ENCODE measurements around the gene MGAT4B. TPM values are rescaled to one million over a fixed set of nuclear protein-coding genes. Genes with fewer than 3 reads are reported as not detected.

MGAT4B gene
- total RNA-seq, 1 donor from 2014 or later: 192 TPM

DNA sequence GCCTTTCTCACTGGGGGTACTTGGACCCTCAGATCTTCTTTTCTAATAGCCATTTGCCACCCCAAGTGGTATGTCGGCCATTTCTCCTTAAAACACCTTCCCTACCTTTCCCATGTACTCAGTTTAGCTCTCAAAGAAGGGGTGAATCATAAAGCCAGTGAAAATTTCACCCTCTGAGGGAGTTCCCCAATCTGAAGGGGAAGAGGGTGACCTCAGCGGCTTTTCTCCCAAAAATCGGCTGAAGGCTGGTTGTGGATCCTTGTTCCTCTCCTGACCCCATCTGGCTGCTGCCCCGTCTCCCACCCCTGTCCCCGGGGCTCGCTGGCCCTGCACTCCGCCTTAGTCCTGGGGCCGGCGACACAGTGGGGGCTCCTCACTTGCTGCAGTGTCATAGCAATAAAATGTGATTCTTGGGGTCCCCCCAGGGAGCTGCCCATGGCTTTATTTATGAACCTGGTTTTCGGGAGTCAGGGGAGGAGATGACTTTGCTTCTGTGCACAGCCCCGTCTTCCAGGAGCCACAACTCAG, 30.2 kb downstream of the MGAT4B start:
- DNase-seq (ENCODE audit: low spot score): no peak
- ATAC-seq: no peak

DNA sequence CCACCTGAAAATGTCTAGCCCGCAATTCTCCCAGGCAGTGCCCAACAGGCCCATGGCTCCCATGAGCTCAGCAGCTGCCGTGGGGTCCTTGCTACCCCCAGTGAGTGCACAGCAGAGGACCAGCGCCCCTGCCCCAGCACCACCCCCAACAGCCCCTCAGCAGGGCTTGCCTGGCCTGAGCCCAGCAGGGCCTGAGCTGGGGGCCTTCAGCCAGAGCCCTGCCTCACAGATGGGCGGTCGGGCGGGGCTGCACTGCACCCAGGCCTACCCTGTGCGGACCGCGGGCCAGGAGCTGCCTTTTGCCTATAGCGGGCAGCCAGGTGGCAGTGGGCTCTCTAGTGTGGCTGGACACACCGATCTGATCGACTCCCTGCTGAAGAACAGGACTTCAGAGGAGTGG, 32.2 kb downstream of the MGAT4B start:
- ATAC-seq (no peak), DNase-seq (ENCODE audit: low spot score) (no peak)

DNA sequence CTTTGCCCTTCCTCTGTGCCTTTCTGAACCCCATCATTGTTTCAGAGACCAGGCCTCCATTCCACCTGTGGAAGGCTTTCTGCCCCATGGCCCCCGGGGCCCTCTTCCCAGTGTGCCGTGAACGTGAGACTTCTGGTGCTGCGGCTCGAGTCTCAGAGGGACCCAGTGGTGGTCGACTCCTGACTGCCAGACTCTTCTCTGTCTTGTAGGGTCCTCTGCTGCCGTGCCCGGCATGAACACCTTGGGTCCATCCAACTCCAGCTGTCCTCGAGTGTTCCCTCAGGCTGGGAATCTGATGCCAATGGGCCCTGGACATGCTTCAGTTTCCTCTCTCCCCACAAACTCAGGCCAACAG, 33.0 kb downstream of the MGAT4B start:
- ATAC-seq (no peak), DNase-seq (ENCODE audit: low spot score) (no peak)

DNA sequence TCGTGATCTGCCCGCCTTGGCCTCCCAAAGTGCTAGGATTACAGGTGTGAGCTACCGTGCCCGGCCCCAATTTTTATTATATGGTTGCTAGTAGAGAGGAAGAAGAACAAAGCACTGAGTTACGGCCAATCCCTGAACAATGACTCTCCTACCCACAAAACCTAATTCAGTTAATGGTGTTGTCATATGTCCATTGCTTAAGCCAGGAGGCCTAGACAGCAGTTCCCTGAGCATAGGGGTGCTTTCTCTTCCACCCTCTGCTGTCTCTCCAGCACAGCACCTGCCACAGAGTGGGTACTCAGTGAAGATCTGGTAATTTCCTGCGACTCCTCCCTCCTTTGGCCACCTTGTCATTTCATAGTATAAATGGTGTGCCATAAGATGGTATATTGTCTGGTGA, 34.3 kb downstream of the MGAT4B start:
- DNase-seq (ENCODE audit: low spot score): no peak
- ATAC-seq: no peak

DNA sequence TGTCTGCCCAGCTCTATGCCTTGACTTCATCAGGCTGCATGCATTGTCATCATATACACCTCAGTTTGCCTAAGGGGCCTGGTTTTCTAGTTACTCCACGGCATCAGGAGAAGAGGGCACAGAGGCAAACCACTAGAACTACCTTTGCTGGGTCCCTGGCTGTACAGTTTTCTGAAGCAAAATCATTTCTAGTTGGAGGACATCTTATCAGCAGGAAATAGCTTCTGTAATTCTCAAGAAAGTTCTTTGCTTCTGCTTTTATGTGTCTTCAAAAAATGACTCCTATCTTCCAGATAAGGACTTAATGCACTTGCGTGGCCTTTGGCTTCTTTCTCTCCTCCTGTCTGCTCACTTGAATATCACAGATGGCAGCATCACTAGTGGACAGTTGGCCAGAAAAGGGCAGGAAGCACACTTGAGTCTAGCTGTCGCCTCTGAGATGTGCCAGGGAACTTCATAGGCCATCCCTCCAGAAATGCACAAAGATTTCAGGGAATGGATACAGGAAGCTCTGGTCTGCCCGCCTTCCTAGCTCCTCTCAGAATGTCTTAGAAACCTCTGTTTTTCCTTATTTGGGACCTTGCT, 35.3 kb downstream of the MGAT4B start:
- ATAC-seq (no peak), DNase-seq (ENCODE audit: low spot score) (no peak)

DNA sequence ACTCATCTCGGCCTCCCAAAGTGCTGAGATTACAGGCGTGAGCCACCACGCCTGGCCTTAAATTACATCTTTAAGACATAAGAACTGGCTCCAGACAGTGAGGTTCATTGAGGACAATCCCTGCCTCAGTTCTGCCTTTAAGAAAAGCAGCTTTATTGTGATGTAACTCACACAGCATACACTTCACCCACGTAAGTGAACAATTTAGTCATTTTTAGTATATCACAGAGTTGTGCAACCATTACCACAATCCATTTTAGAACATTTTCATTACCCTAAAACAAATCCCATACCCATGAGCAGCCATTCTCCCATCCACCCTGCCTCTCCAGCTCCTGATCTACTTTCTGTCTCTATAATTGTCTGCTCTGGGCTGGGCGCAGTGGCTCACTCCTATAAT, 36.9 kb downstream of the MGAT4B start:
- ATAC-seq (no peak), DNase-seq (ENCODE audit: low spot score) (no peak)

DNA sequence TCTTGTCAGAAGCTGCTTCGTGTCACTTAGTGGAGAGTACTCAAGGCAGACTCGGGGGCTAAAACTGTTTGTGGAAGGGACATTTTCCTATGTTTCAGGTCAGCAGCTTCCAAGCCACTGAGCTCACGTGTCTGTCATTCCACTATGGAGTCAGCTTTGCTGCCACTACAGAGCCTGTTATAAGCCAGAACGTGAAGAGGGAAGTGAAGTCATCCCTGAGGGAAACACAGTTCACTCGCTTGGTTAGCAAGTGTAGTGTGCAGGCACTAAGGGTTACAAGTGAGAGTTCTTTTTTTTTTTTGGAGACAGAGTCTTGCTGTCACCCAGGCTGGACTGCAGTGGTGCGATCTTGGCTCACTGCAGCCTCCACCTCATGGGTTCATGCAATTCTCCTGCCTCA, 37.4 kb downstream of the MGAT4B start:
- ATAC-seq (no peak), DNase-seq (ENCODE audit: low spot score) (no peak)

DNA sequence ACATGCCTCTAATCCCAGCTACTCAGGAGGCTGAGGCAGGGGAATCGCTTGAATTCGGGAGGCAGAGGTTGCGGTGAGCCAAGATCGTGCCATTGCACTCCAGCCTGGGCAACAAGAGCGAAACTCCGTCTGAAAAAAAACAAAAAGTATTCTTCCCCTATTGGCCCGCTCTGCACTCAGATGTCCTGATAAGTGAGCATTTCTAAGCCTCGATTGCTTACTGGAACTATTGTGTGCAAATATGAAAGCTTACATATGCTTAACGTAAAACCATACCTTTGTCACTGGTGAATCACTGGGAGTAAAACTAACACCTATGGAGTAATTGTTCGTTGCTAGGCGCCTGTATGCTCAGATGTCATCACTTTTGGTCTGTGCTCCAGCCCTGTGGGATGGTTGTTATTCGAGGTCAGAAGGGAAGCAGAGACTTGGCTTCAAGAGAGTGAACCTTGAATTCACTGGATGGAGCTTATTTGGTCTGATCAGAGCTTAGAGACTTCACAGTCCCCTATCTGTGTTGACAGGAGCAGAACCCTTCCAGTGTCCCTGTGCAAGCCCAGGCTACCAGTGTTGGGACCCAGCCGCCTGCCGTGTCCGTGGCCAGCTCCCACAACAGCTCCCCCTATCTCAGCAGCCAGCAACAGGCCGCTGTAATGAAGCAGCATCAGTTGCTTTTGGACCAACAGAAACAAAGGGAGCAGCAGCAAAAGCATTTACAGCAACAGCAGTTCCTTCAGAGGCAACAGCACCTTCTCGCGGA, 38.2 kb downstream of the MGAT4B start:
- DNase-seq (ENCODE audit: low spot score): no peak

DNA sequence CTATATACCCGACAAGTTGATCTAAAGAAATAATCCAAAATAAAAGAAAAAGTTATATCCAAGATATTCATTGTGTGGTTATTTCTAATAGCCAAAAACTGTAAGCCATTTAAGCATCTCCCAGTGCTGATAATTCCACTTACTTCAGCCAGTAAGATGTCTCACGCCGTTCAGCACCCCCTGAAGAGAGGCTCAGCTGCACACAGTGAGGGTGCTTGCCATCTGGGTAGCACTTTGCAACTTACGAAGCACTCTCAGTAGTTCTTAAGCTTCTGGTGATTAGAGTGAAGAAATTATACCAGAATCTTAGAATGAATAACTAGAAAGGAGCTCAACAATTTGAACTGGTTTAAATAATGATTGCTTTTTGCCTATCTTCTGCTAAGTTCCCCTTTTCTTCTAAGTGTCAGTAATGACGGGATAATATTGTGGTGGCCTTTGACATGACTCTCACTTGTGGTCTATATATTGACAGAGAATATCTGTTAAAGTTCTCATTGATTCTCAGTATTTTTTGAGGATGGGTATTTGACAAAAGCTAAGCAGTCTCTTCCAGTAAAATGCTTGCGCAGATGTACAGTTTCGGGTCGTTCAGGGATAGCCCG, 39.1 kb downstream of the MGAT4B start:
- DNase-seq (ENCODE audit: low spot score) (no peak), ATAC-seq (no peak)

More for the DNA sequence above, 38.2 kb downstream of the MGAT4B start:
- ATAC-seq: peak; percentile 18

DNA sequence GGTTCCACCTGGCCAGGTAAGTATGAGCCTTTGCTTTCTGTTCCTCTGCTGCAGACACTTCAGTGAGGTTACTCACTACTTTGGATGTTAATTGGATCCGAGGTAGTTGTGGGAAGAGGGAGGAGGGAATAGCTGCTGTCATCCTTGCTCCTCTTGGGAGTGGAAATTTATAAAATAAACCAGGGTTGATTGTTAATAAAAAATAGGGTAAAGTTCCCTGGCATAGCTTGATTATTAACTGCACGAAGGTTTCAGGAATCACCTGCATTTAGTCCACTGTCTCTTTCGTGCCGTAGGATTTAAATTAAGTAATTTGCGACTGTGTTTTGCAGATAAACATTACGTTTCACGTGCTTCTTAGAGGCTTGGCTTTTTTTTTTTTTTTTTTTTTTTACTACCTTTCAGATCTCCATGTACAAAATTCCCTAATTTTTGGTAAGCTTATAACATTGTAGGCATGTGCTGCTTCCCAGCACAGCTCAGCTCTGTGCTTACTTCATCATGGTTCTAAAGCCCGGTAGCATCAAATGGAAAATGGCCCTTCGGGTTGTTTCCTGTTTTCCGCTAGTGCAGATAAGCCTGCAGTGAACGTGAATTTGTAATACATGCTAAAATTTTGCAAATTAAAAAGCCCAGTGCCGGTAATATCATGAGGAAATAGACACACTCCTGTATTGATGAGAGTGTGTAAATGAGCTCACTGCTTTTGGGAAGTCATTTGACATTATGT, 39.8 kb downstream of the MGAT4B start:
- DNase-seq (ENCODE audit: low spot score): no peak
- ATAC-seq: peak; percentile 44

DNA sequence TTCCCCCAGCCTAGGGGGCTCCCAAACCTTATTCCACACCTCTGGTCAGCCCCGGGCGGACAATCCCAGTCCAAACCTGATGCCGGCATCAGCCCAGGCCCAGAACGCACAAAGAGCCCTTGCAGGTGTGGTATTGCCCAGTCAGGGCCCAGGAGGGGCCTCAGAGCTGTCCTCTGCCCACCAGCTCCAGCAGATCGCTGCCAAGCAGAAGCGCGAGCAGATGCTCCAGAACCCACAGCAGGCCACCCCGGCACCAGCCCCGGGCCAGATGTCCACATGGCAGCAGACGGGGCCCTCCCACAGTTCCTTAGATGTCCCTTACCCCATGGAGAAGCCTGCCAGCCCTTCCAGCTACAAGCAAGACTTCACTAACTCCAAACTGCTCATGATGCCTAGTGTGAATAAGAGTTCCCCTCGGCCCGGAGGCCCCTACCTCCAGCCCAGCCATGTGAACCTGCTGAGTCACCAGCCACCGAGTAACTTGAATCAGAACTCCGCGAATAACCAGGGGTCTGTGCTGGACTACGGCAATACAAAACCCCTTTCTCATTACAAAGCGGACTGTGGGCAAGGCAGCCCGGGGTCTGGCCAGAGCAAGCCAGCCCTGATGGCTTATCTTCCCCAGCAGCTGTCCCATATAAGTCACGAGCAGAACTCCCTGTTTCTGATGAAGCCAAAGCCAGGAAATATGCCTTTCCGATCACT, 40.5 kb downstream of the MGAT4B start:
- DNase-seq (ENCODE audit: low spot score) (no peak), ATAC-seq (peak; percentile 7)

DNA sequence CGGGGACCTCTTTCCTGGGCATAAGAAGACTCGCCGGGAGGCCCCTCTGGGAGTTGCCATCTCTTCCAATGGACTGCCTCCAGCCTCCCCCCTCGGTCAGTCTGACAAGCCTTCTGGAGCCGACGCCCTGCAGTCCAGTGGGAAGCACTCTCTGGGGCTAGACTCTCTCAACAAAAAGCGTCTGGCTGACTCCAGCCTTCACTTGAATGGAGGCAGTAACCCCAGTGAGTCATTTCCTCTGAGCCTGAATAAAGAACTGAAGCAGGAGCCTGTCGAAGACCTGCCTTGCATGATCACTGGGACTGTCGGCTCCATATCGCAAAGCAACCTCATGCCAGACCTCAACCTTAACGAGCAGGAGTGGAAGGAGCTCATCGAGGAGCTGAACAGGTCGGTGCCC, 41.3 kb downstream of the MGAT4B start:
- DNase-seq (ENCODE audit: low spot score) (no peak), ATAC-seq (no peak)

DNA sequence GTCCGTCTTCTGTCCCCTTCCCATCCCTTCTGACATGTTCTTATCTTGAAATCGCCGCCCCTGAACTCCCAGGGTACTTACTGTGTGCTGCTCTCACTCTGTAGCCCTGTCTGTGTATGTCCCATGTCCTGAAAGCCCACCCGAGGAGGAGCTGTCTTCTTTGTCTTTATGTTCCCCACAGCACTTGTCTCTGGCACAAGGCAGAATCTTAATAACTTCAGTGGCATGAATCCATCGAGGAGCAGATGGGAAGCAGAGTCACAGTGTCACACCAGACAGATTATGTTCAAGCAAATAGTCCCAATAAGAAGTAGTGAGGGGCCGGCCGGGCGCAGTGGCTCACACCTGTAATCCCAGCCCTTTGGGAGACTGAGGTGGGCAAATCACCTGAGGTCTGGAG, 42.6 kb downstream of the MGAT4B start:
- ATAC-seq (no peak), DNase-seq (ENCODE audit: low spot score) (no peak)

DNA sequence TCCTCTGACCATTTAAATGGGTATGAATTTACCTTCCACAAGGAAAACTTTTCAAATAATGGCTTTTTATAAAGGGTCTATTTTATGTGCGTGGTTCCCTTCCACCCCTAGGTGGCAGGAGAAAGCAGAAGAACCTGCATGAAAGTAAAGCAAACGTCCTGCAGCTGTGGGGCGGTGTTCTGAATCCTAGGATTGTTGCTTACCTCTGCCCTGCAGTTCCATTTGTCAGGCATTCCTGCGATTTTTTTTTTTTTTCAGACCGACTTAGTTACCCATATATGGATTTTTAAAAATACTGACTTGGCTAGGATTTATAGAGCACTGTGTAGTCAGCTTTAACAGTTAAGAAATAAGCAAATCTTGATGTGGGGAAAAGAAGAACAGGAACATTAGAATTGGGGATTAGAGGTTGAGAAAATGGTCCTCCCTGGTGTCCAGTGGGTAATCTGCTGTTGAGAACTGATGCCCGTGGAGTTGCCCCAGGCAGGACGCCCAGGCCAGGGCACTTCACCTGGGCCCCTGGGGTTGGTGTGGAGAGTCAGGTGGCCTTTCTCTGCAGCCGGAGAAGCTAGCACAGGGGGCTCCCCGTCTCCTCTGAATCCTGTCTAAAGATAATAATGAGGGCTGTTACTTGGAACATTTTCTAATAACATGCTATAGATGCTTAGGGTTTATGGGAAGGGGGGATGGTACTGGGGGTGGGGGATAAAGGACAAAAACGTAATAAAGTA, 43.3 kb downstream of the MGAT4B start:
- DNase-seq (ENCODE audit: low spot score) (peak; percentile 61), ATAC-seq (peak; percentile 81)

DNA sequence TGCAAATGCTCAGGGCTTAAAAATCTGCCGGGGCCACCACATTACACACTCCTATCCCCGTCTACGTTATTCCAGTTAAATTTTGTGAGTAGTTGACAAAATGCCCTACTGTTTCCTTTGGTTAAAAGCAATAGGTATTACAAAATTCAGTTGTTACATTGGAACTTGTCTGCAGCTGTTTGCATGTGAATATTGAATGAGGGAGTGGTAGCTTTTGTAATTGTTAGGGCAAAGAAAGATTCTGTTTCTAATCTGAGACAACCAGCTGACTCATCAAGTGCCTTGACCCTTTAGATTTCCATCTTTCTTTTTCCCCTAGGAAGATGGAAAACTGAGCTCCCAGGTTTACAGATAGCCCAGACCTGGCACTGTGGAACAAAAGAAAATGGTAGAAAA, 43.9 kb downstream of the MGAT4B start:
- ATAC-seq (no peak), DNase-seq (ENCODE audit: low spot score) (no peak)

DNA sequence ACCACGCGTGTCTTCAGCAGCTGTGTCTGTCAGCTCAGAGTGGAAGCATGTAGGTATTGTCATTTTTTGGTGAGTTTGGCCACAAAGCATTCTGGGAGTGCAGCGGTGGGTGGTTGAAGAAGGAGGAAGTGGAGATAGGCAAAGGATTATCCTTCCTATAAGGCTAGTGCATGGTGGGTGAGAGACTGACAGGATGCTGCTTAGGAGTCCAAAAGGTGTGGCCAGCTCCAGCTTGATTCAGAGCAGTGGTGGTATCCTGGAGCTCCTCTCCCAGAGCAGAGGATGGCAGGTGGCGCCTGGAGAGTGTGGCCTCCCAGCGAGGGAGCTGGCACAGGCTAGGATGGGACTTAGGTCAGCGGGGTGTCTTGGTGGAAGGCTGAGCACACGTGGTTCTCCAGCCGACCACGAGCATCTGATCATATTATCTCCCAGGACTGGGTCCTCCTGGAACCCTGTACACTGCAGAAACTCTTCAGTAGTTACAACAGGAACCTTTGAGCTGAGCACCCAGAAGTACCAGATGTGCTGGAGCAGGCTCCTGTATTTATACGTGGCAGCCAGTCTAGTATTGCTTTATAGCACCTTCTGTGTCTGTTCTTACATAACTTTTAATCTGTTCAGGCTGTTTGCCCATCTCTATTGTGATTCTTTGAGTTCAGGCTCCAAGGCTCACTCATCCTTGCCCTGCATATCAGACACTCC, 44.4 kb downstream of the MGAT4B start:
- DNase-seq (ENCODE audit: low spot score): peak; percentile 52
- peak; percentile 54 for ATAC-seq

DNA sequence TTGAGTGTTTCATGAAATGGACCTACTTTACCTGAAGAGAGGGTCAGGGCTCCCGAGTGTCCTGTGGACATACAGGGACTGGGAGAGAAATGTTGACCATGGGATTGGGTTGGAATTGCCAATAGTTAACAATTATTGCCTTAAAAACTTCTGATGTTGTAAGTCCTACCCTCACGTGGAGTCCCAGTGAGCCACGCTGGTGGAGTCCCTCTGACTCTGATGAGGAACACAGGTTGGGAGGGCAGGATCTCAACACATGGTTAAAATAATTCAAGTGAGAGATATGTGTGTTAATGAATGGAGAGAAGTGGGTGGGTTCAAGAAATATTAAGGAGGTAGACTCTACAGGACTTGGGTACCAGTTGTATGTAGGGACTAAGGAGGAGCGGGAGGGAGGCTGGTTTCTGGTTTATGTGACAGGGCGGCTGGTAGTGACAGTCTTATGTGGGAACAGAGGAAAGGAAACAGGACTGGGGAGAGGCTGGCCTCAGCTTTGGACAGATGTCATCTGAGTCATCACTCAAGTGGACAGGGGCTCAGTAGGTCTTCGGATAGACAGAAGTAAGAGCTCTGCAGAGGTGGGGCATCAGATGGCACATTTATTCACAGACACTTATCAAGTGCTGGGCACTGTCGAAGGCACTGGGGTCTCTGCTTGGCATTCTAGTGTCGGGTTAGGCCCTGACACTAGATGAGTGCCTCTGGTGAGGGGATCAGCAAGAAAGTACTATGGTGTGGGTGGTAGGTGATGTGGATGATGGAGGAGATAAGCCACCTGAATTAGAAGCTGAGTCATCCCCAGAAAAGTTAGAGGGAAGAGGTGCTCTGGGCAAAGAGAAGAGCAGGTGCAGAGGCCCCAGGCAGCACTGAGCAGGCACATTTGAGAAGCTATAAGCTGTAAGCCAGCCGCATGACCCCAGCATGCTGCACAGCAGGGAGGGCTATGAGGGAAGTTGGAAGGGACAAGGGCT, 46.8 kb downstream of the MGAT4B start:
- DNase-seq (ENCODE audit: low spot score): no peak
- ATAC-seq: no peak

DNA sequence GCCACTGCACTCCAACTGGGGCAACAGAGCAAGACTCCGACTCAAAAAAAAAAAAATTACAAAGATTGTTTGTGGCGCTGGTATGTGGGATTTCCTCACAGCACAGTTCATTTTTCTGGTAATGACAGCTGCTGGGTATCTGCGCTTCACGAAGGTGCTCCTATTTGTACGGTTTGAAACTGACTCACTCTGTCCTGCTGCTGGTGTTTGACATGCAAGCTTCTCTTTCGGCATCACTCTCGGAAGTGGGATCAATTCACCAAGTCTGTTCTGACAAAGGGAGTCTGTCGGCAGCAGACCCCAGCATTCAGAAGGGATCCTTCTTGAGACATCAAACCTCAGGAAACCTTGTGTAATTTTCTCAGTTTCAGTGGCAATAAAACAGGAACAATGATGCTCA, 47.7 kb downstream of the MGAT4B start:
- DNase-seq (ENCODE audit: low spot score) (no peak), ATAC-seq (no peak)
